Central memory CD4-positive, alpha-beta T cell (primary cell): ENCODE data around the gene SAA1.
"Not testable (repeated sequence)": the region's sequence is repeated elsewhere in the genome, so short reads cannot be mapped to it uniquely, and the experiment has no call there.

Experiments
- DNase-seq: peaks from one replicate; pipeline ENCODE4 v3.0.0; 2022
- total RNA-seq, 3 experiments: gene quantifications; one replicate each; lab custom pipeline; 2026; lab: John Stamatoyannopoulos, UW

Gene SAA1
- 0 reads per million in 3 experiments for total RNA-seq

GRCh38 chr11:18265949-18266348 is at the start of gene SAA1:
TSS of gene SAA1 (plus strand) at chr11:18266264. CDS start at chr11:18266888, 624 bp downstream.
- no peak for DNase-seq

- DNase-seq, result no peak
Measured at GRCh38 chr11:18221274-18221876, 44.7 kb upstream of the SAA1 start.

- no peak for DNase-seq
Measured at GRCh38 chr11:18222814-18223421, 43.1 kb upstream of the SAA1 start.

- DNase-seq, result no peak
Measured at GRCh38 chr11:18223591-18224387, 42.3 kb upstream of the SAA1 start.

- no peak for DNase-seq
Measured at GRCh38 chr11:18225913-18226312, 40.2 kb upstream of the SAA1 start.

GRCh38 chr11:18229501-18229900 is 36.6 kb upstream of the SAA1 start:
- DNase-seq, result no peak

GRCh38 chr11:18230859-18231258 is 35.2 kb upstream of the SAA1 start:
- DNase-seq, result no peak

- no peak for DNase-seq
Measured at GRCh38 chr11:18233912-18234311, 32.2 kb upstream of the SAA1 start.

- DNase-seq, result no peak
Measured at GRCh38 chr11:18235394-18236334, 30.4 kb upstream of the SAA1 start.

- no peak for DNase-seq
Measured at GRCh38 chr11:18236664-18237356, 29.3 kb upstream of the SAA1 start, which contains the start of gene SAA4. TSS of gene SAA4 (minus strand) at chr11:18236802. CDS start at chr11:18235926, 876 bp downstream.

- no peak for DNase-seq
Measured at GRCh38 chr11:18239655-18240054, 26.4 kb upstream of the SAA1 start.

GRCh38 chr11:18243783-18244362 is 22.2 kb upstream of the SAA1 start:
- DNase-seq, result peak; percentile 72

GRCh38 chr11:18245396-18245795 is 20.7 kb upstream of the SAA1 start:
- DNase-seq, result no peak

GRCh38 chr11:18246379-18247190 is 19.5 kb upstream of the SAA1 start:
- DNase-seq, result peak; percentile 30

GRCh38 chr11:18247191-18247581 is 18.9 kb upstream of the SAA1 start:
- DNase-seq, result not testable (repeated sequence)

- no peak for DNase-seq
Measured at GRCh38 chr11:18248561-18248960, 17.5 kb upstream of the SAA1 start, which contains the start of gene SAA2. TSS of gene SAA2 (minus strand) at chr11:18248668. CDS start at chr11:18248011, 657 bp downstream.

- DNase-seq, result no peak
Measured at GRCh38 chr11:18253233-18253632, 12.8 kb upstream of the SAA1 start.

GRCh38 chr11:18253778-18254338 is 12.2 kb upstream of the SAA1 start:
- no peak for DNase-seq

GRCh38 chr11:18254781-18255361 is 11.2 kb upstream of the SAA1 start:
- no peak for DNase-seq

GRCh38 chr11:18259259-18259658 is 6.8 kb upstream of the SAA1 start:
- DNase-seq, result no peak
